Thyroid gland (tissue), 4 donors: ENCODE measurements around the gene CAPG.

ENCODE experiments used
- CTCF ChIP-seq, 6 experiments: fragments of 200-600 bp in 3 of 6; fragments of 450-650 bp in 3 of 6; sonication (generic) in 3 of 6; IDR thresholded peaks; one replicate each; pipeline ENCODE4 v1.5.1; 2016 to 2019; ENCODE audit warnings: antibody characterized with exemption in 6 of 6, mild to moderate bottlenecking in 2 of 6, inconsistent platforms in 1 of 6, moderate library complexity in 1 of 6
- POLR2A ChIP-seq, 2 donors: fragments of 450-650 bp; IDR thresholded peaks; one replicate each; pipeline ENCODE4 v1.6.1; 2017; ENCODE audit warnings: antibody characterized with exemption in 2 of 2, mild to moderate bottlenecking in 2 of 2, moderate library complexity in 1 of 2

- TF ChIP-seq CTCF (IDR thresholded peaks at IDR 0.05): no peak
- TF ChIP-seq POLR2A (IDR thresholded peaks at IDR 0.05): no peak
Observed at GRCh38 chr2:85399183-85399455, 11.0 kb downstream of the CAPG start.
